Panc1 (cell line): Measurements from ENCODE around the gene PRKCZ. TPM values are rescaled to one million over a fixed set of nuclear protein-coding genes. Genes with fewer than 3 reads are reported as not detected.
A peak's percentile ranks its signal among the peaks of the same experiment; 100 is the strongest.

Experiments
- ATAC-seq: fragments of 200-7000 bp; cut with Tn5 transposase; 2 replicates; pipeline ENCODE4 v1.9.1; 2020; ENCODE audit warnings: mild to moderate bottlenecking, moderate library complexity
- BruUV-seq: library from RNA; stranded (reverse); fragments of 400-500 nt; replicated peaks from 2 replicates; lab custom pipeline; 2021; lab: Mats Ljungman, UMichigan
- CTCF ChIA-PET: fragments of 300-600 bp; sonication (Branson Sonifier 250); formaldehyde crosslinking; loops from one replicate; lab custom pipeline; 2022; ENCODE audit warnings: antibody characterized with exemption; lab: Charles Lee
- POLR2A ChIA-PET: fragments of 300-600 bp; sonication (Branson Sonifier 250); formaldehyde crosslinking; loops from one replicate; lab custom pipeline; 2022; ENCODE audit warnings: antibody characterized with exemption; lab: Charles Lee
- DNase-seq: peaks from one replicate; pipeline ENCODE4 v3.0.0-alpha.2; 2010; ENCODE audit warnings: low read depth, low spot score
- H3K27ac ChIP-seq: 2 replicates; pipeline ENCODE4 v1.5.1; 2011; ENCODE audit warnings: mild to moderate bottlenecking, low read length, inconsistent platforms
- H3K27me3 ChIP-seq: fragments of 200-500 bp; sonication (Bioruptor generic); 2 replicates; pipeline ENCODE4 v1.6.0; 2014; ENCODE audit warnings: low read length, inconsistent platforms; ENCODE audit not compliant: control insufficient read depth, insufficient read depth
- H3K36me3 ChIP-seq: fragments of 200-500 bp; sonication (Bioruptor generic); 2 replicates; pipeline ENCODE4 v1.5.1; 2014; ENCODE audit warnings: inconsistent platforms, mild to moderate bottlenecking, low read length, moderate library complexity; ENCODE audit not compliant: control insufficient read depth, insufficient read depth
- H3K4me1 ChIP-seq: 2 replicates; pipeline ENCODE4 v1.5.1; 2011; ENCODE audit warnings: inconsistent platforms, mild to moderate bottlenecking, low read length, moderate library complexity; ENCODE audit not compliant: control insufficient read depth, insufficient read depth
- H3K4me3 ChIP-seq, 2 experiments: 2 replicates each; pipeline ENCODE4 v1.5.1; 2011 to 2012; ENCODE audit warnings: low read depth in 2 of 2, low read length in 2 of 2, mild to moderate bottlenecking in 2 of 2, inconsistent platforms in 1 of 2, moderate library complexity in 1 of 2
- H3K9me3 ChIP-seq: fragments of 200-500 bp; sonication (Bioruptor generic); 2 replicates; pipeline ENCODE4 v1.5.1; 2014; ENCODE audit warnings: low read depth, mild to moderate bottlenecking, inconsistent platforms, low read length, moderate library complexity; ENCODE audit not compliant: control insufficient read depth, insufficient read depth
- CTCF ChIP-seq: fragments of 450-650 bp; IDR thresholded peaks from 2 replicates; pipeline ENCODE4 v1.5.1; 2017; ENCODE audit warnings: mild to moderate bottlenecking
- POLR2AphosphoS5 ChIP-seq: IDR thresholded peaks from 2 replicates; pipeline ENCODE4 v1.6.1; 2012; ENCODE audit warnings: mild to moderate bottlenecking, low read depth, low read length, moderate library complexity
- REST ChIP-seq, 2 experiments: IDR thresholded peaks; 2 replicates each; pipeline ENCODE4 v1.6.1; 2011 to 2012; ENCODE audit warnings: low read depth in 2 of 2, control low read depth in 1 of 2, low read length in 1 of 2, mild to moderate bottlenecking in 1 of 2, moderate library complexity in 1 of 2; ENCODE audit not compliant: insufficient read depth in 1 of 2
- SIN3A ChIP-seq: IDR thresholded peaks from 2 replicates; pipeline ENCODE4 v1.6.1; 2012; ENCODE audit warnings: low read depth, mild to moderate bottlenecking, low read length, moderate library complexity, borderline replicate concordance; ENCODE audit not compliant: insufficient read depth
- TCF7L2 ChIP-seq: IDR thresholded peaks from 2 replicates; pipeline ENCODE4 v1.6.1; 2011; ENCODE audit warnings: mild to moderate bottlenecking, low read depth, low read length, inconsistent platforms
- in situ Hi-C: cut with HindIII; loops from 2 replicates; pipeline ENCODE4 v1.10.0; 2016; ENCODE audit warnings: low sequenced_read_pairs, low pct_unique_long_range_greater_than_20kb
- intact Hi-C: fragments of 100-400 bp; cut with micrococcal nuclease; formaldehyde crosslinking; loops from one replicate; pipeline ENCODE4 v1.10.0; 2022; ENCODE audit not compliant: unreplicated experiment
- total RNA-seq: library from RNA; stranded (reverse); gene quantifications from one replicate; pipeline ENCODE4 v1.2.1, GENCODE V29; 2021; ENCODE audit not compliant: unreplicated experiment

The PRKCZ gene
- total RNA-seq, 1 experiment from 2014 or later, result 26.7 TPM

- no peak for ATAC-seq
- no peaks in the 10 kb centered on the region for H3K9me3 ChIP-seq
- no TSS peak for BruUV-seq
- intact Hi-C loops, result no loop called here
- POLR2A ChIA-PET, result no interaction called here
- no peak overlapping the region for H3K4me3 ChIP-seq
- H3K36me3 ChIP-seq, result no peaks in the 10 kb centered on the region
- no peaks in the 10 kb centered on the region for H3K27me3 ChIP-seq
- H3K4me1 ChIP-seq, result no peaks in the 10 kb centered on the region; the same call in 1 of the 2 replicates
- CTCF ChIA-PET, result interaction anchor here (1.2 kb wide), 1 partner anchor 9 kb away, joined by 3 read pairs; no protein-coding TSS in a partner anchor
- DNase-seq, result no peak
- in situ Hi-C loops, result no loop called here
- H3K27ac ChIP-seq, result no peak overlapping the region
- no peak for TF ChIP-seq POLR2AphosphoS5
Measured at GRCh38 chr1:2183937-2184334, 133.7 kb downstream of the PRKCZ start.

GRCh38 chr1:2184531-2184930 lies 134.3 kb downstream of the PRKCZ start:
- POLR2A ChIA-PET, result no interaction called here
- Histone ChIP-seq H3K4me1 (no peaks in the 10 kb centered on the region; the same call in 1 of the 2 replicates), H3K4me3 (no peak overlapping the region), H3K27me3 (no peaks in the 10 kb centered on the region), H3K9me3 (no peaks in the 10 kb centered on the region), H3K27ac (no peak overlapping the region), H3K36me3 (no peaks in the 10 kb centered on the region)
- ATAC-seq (no peak), DNase-seq (no peak)
- in situ Hi-C loops (no loop called here), intact Hi-C loops (no loop called here)
- CTCF ChIA-PET, result no interaction called here
- BruUV-seq, result TSS peak; percentile 53
- no peak for TF ChIP-seq REST (IDR thresholded peaks at IDR 0.05; ENCODE audit: insufficient read depth in 1 of 2, low read depth in 2 of 2, low read length in 1 of 2)
- no peak for TF ChIP-seq SIN3A
- TF ChIP-seq TCF7L2, result no peak
- no peak for TF ChIP-seq POLR2AphosphoS5
- TF ChIP-seq CTCF, result no peak

- Histone ChIP-seq H3K9me3 (no peaks in the 10 kb centered on the region), H3K27me3 (no peaks in the 10 kb centered on the region), H3K4me3 (no peak overlapping the region), H3K4me1 (no peaks in the 10 kb centered on the region; the same call in 1 of the 2 replicates), H3K27ac (no peak overlapping the region), H3K36me3 (no peaks in the 10 kb centered on the region)
- CTCF ChIA-PET, result no interaction called here
- BruUV-seq, result no TSS peak
- intact Hi-C loops, result no loop called here
- POLR2A ChIA-PET, result no interaction called here
- DNase-seq (no peak), ATAC-seq (no peak)
- in situ Hi-C loops, result no loop called here
- TF ChIP-seq TCF7L2, result no peak
- no peak for TF ChIP-seq SIN3A
- TF ChIP-seq POLR2AphosphoS5, result no peak
- no peak for TF ChIP-seq REST (IDR thresholded peaks at IDR 0.05; ENCODE audit: insufficient read depth in 1 of 2, low read depth in 2 of 2, low read length in 1 of 2)
- TF ChIP-seq CTCF, result no peak
Measured at GRCh38 chr1:2184934-2185333, 134.7 kb downstream of the PRKCZ start.
